Measurements from ENCODE around the gene POU2F3. TPM values are rescaled to one million over a fixed set of nuclear protein-coding genes. Genes with fewer than 3 reads are reported as not detected.

POU2F3 gene
- polyA plus RNA-seq, 1 donor (not counting 4 experiments of a cell fraction or from before 2014, with no cell fraction given): 0.96 TPM

DNA sequence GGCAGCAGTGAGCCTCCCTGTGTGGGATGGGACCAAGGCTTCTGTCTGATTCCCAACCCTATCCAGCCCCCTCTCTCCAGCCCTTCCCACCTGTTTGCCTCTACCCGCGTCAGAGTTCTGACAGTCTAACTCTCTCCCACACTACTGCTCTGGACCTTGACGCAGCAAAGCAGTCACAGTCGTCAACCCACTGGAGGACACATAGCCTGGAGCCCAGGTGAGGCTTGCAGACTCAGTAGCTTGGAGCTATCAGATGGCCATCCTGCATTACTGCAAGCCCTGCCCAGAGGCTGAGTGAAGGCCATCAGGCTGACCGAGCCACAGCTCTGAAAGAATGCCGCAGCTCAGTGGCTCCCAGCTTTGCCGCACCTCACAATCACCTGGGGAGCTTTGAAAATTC is 25.4 kb upstream of the POU2F3 start:
- H3K9me1 ChIP-seq (ENCODE audit: control insufficient read depth, extremely low read depth, insufficient read depth, low read length): no peaks in the 10 kb centered on the region
- dilution Hi-C loops (cut with MboI; ENCODE audit: extremely low pct_ligation_motif_present, low sequenced_read_pairs): no loop called here
- H3K4me3 ChIP-seq (ENCODE audit: control insufficient read depth in 2 of 3, extremely low read depth in 1 of 3, insufficient read depth in 2 of 3, low read depth in 1 of 3, low read length in 3 of 3): no peak overlapping the region
- H3K27ac ChIP-seq (ENCODE audit: control insufficient read depth, insufficient read depth, low read length): no peak overlapping the region
- FAIRE-seq (no peak), DNase-seq (ENCODE audit: low read depth, low spot score) (no peak)
- no peaks in the 10 kb centered on the region for H3K79me2 ChIP-seq (ENCODE audit: control insufficient read depth, insufficient read depth, low read length)
- no peak overlapping the region for H2AFZ ChIP-seq (ENCODE audit: control insufficient read depth, low read length)
- peaks cover 2% of the 10 kb centered on the region for H4K20me1 ChIP-seq (ENCODE audit: control insufficient read depth, extremely low read depth, insufficient read depth, low read length)
- H3K9me3 ChIP-seq (ENCODE audit: control insufficient read depth, low read depth, low read length): no peaks in the 10 kb centered on the region
- H3K4me2 ChIP-seq (ENCODE audit: control insufficient read depth, extremely low read depth, insufficient read depth, low read depth, low read length): no peak overlapping the region
- TF ChIP-seq EZH2 (IDR thresholded peaks at IDR 0.05; ENCODE audit: low read length) (no peak), CTCF (optimal IDR thresholded peaks at IDR 0.05 in 1 of 3, IDR thresholded peaks at IDR 0.05 in 1 of 3, conservative IDR thresholded peaks at IDR 0.05 in 1 of 3; ENCODE audit: extremely low read depth in 1 of 3, insufficient read depth in 2 of 3, low read length in 3 of 3) (no peak)
- peaks cover 0 to 4% of the 10 kb centered on the region in 2 experiments for H3K36me3 ChIP-seq (ENCODE audit: control insufficient read depth in 2 of 2, extremely low read depth in 1 of 2, insufficient read depth in 2 of 2, low read length in 2 of 2)
- H3K4me1 ChIP-seq (ENCODE audit: control insufficient read depth, extremely low read depth, insufficient read depth, low read length): peaks cover 16% of the 10 kb centered on the region
- H3K27me3 ChIP-seq (ENCODE audit: control insufficient read depth, extremely low read depth, insufficient read depth, low read length): no peaks in the 10 kb centered on the region
- H3K9ac ChIP-seq (ENCODE audit: control insufficient read depth, extremely low read depth, insufficient read depth, low read length): no peak overlapping the region

- Histone ChIP-seq H3K9me1 (ENCODE audit: control insufficient read depth, extremely low read depth, insufficient read depth, low read length) (no peaks in the 10 kb centered on the region), H4K20me1 (ENCODE audit: control insufficient read depth, extremely low read depth, insufficient read depth, low read length) (peaks cover 2% of the 10 kb centered on the region), H3K36me3 (ENCODE audit: control insufficient read depth in 2 of 2, extremely low read depth in 1 of 2, insufficient read depth in 2 of 2, low read length in 2 of 2) (peaks cover 0 to 4% of the 10 kb centered on the region in 2 experiments), H3K27me3 (ENCODE audit: control insufficient read depth, extremely low read depth, insufficient read depth, low read length) (no peaks in the 10 kb centered on the region), H3K9ac (ENCODE audit: control insufficient read depth, extremely low read depth, insufficient read depth, low read length) (no peak overlapping the region), H3K27ac (ENCODE audit: control insufficient read depth, insufficient read depth, low read length) (no peak overlapping the region), H3K79me2 (ENCODE audit: control insufficient read depth, insufficient read depth, low read length) (no peaks in the 10 kb centered on the region), H3K4me2 (ENCODE audit: control insufficient read depth, extremely low read depth, insufficient read depth, low read depth, low read length) (no peak overlapping the region), H3K4me3 (ENCODE audit: control insufficient read depth in 2 of 3, extremely low read depth in 1 of 3, insufficient read depth in 2 of 3, low read depth in 1 of 3, low read length in 3 of 3) (no peak overlapping the region), H3K4me1 (ENCODE audit: control insufficient read depth, extremely low read depth, insufficient read depth, low read length) (peaks cover 10% of the 10 kb centered on the region), H3K9me3 (ENCODE audit: control insufficient read depth, low read depth, low read length) (no peaks in the 10 kb centered on the region), H2AFZ (ENCODE audit: control insufficient read depth, low read length) (no peak overlapping the region)
- TF ChIP-seq CTCF (optimal IDR thresholded peaks at IDR 0.05 in 1 of 3, IDR thresholded peaks at IDR 0.05 in 1 of 3, conservative IDR thresholded peaks at IDR 0.05 in 1 of 3; ENCODE audit: extremely low read depth in 1 of 3, insufficient read depth in 2 of 3, low read length in 3 of 3) (no peak), EZH2 (IDR thresholded peaks at IDR 0.05; ENCODE audit: low read length) (no peak)
- FAIRE-seq (no peak), DNase-seq (ENCODE audit: low read depth, low spot score) (no peak)
- dilution Hi-C loops (cut with MboI; ENCODE audit: extremely low pct_ligation_motif_present, low sequenced_read_pairs): no loop called here
Observed at GRCh38 chr11:120215634-120216033, 24.3 kb upstream of the POU2F3 start.

Data from keratinocyte (primary cell).